GM18909 (cell line): Measurements from ENCODE around the gene ANGPTL2.
A peak's percentile ranks its signal among the peaks of the same experiment; 100 is the strongest.
"Not testable (repeated sequence)": the region's sequence is repeated elsewhere in the genome, so short reads cannot be mapped to it uniquely, and the experiment has no call there.

Experiments used
- ATAC-seq: cut with Tn5 transposase; IDR thresholded peaks from one replicate; pipeline ENCODE4 v1.9.1; 2021; ENCODE audit warnings: mild to moderate bottlenecking; ENCODE audit not compliant: unreplicated experiment, poor library complexity

Gene ANGPTL2

DNA sequence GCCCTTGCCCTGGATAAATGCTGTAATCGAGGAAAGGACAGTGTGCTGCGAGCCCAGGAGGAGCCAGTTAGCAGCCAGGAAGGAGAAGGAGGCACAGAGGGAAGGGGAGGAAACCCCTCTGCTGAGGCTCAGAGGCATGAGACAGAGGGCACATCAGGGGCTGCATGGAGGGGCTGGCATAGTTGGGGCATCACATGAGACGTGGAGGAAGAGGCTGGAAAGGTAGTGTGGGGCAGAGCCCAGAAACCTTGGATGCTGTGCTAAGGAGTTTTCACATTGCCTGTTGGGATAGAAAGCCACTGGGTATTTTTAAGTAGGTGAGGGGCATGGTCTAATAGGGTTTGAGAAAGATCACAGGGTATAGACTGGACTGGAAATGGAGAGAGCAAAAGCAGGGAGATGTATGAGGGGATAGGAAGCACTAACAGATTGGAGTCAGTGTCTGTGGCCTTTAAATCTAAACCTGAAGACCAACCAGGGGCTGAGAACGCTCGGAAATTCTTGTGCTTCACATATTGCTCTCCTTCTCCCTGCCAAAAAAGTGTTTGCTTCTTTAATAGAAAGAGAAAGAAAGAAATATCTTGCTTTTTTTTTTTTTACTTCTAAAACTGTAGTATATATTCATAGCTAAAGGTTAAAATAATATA is 33.0 kb upstream of the ANGPTL2 start:
- ATAC-seq, result no peak

DNA sequence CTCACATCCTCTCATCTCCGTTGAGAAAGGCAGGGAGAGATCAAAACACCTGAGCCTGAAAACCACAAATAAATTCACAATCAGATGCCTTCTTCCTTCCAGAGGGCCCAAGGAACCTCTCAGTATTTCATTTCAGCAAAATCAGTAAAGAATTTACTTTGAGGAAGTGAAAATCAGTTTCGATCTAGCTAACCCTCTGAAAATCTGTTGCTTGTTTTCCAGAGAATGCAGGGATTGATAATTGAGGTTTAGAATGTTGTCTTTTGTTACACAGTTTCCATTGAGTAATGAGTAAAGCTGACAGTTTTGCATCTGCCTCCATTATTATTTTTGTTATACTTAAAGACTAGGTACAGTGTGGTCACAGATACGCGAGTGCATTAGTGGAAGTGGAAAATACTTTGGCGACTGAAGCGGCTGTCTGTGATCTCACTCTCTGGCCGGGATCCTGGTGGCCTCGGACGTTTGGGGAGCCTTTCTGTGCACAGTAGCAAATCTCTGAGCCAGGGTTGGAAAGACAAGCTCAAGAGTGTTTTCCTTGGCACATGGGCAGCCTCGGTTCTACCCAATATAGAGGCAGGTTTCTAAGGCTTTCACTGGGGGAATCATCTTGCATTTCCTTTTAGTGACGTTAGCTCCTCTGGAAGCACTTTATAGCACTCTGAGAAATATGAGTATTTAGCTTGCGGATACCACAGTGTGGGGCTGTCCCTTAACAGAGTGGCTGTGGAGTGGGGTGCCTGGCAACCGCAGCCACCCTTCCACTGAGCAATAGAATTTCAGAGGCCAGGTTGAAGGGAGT is 32.2 kb upstream of the ANGPTL2 start:
- ATAC-seq, result peak; percentile 59

DNA sequence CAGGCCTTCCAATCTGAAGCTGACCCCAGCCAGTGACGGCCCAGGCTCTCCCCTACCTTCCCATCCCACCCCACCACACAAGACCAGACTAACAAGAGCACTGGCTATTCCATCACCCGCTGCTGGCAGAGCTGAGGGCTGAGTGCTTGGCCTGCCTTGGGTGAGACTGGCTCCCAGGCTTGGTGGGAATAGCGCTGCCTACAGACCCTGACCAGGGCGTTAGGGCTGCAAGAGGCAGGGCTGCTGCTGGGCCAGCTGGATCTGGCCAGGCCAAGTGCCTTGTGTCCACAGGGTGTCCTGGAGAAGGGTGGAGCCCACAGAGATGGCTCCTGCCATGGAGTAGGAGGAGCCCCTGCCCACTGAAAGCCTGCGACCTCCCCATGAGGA is 31.6 kb upstream of the ANGPTL2 start:
- peak; percentile 40 for ATAC-seq

DNA sequence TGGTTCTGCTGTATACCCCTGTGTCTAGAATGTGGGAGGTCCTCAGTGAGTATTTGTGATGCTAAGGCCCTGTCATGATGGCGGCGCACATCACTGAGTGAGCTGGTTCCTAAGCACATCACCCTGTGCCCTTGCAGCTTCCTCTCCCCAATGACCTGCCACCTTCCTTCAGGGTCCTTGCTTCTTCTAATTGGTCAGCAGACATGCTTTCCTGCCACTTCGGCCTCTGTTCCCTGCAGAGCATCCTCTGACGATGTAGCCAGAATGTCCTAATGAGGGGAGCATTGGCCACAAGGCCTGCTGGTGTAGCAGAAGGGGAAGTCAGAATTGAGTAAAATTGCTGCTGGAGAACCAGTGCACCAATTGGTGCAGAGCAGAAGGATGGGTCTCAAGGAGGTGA is 31.1 kb upstream of the ANGPTL2 start:
- no peak for ATAC-seq

DNA sequence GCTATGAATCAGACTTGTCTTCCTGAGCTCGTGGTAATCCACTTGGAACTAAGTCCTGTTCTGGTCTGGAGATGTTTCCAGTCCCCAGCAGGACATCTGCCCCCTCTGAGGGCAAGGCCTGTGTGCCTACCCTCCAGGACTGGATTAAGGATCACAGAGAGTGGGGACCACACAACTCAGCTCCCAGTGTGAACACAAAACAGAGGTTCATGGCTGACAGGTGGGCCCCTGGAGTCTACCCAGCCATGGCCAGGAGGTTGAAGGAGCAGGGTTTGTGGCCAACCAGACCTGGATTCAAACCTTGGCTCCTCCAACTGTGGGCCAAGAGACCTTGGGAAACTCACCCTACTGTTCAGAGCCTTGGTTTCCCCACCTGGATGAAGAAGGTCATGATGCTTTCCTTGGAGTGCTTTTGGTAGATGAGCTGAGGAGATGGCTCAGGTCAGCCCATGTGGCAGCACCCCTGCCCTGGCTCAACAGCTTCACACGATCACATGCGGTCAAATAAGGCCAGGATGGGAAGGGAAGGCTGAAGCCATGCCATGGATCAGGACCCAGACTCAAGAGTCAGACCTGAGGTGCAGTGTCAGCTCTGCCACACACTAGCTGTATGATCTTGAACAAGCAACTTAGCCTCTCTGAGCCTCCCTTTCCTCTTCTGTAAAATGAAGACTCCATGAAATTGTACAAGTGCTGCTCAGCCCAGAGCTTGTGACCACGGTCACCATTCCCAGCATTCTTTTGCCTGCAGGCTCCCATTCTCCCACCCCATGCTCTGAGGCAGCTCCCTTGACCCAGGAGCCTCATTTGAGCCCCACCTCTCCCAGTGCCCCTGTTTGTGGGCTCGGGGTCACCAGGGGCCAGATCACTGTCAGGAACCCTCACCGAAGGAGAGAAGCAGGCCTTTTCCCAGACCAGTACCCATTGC is 27.3 kb upstream of the ANGPTL2 start:
- no peak for ATAC-seq

DNA sequence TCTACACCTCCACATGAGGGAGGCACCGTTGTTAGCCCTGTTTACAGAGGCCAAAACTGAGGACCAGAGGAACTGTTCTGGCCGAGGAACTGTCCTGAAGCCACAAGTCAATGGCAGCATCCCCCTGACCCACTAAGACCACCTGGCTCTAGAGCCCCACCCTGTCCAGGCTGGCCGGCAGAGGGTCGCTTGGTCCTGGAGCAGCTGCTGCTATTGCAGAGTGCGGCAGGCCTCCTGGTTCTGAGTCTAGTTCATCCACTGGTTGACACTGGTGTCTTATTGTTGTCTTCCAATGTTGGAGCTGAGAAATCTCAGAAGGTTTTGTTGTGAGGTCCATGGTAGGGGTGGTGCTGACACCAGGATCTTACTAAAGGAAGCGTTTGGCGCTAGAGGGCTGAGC is 26.6 kb upstream of the ANGPTL2 start:
- no peak for ATAC-seq

DNA sequence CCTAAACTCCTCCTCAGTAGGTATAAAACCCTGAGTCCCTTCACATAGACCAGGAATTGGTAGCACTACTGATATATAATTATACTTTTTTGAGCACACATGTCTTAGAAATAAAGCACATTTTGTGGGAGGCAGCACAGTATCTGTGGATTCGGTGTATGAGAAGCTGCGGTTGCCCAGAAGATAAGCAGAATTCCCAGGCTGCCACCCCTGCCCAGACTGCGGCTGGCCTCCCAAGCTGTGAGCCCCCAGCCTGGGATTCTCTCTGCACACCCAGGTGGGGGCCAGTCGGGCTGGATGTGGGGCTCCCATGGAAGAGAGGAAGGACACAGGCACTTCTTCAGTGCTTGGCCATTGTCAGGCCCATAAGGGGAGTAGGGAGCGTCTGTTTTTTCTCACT is 25.6 kb upstream of the ANGPTL2 start:
- ATAC-seq, result no peak

DNA sequence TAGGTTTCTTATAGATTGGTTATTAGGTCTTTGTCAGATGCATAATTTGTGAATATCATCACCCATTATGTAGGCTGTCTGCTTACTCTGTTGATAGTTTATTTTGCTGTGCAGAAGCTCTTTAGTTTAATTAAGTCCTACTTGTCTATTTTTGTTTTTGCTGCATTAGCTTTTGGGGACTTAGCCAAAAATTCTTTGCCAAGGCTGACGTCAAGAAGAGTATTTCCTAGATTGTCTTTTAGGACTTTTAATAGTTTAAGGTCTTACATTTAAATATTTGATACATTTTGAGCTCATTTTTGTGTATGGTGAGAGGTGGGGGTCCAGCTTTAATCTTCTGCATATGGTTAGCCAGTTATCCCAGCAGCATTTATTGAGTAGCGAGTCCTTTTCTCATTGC is 24.8 kb upstream of the ANGPTL2 start:
- ATAC-seq, result no peak

DNA sequence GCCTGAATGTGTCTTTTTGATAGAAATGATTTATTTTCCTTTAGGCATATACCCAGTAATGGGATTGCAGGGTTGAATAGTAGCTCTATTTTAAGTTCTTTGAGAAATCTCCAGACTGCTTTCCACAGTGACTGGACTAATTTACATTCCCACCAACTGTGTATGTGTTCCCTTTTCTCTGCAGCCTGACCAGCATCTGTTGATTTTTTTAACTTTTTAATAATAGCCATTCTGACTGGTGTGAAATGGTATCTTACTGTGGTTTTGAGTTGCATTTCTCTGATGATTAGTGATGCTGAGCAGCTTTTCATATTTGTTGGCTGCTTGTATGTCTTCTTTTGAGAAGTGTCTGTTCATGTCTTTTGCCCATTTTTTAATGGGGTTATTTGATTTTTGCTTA is 24.4 kb upstream of the ANGPTL2 start:
- ATAC-seq, result not testable (repeated sequence)

DNA sequence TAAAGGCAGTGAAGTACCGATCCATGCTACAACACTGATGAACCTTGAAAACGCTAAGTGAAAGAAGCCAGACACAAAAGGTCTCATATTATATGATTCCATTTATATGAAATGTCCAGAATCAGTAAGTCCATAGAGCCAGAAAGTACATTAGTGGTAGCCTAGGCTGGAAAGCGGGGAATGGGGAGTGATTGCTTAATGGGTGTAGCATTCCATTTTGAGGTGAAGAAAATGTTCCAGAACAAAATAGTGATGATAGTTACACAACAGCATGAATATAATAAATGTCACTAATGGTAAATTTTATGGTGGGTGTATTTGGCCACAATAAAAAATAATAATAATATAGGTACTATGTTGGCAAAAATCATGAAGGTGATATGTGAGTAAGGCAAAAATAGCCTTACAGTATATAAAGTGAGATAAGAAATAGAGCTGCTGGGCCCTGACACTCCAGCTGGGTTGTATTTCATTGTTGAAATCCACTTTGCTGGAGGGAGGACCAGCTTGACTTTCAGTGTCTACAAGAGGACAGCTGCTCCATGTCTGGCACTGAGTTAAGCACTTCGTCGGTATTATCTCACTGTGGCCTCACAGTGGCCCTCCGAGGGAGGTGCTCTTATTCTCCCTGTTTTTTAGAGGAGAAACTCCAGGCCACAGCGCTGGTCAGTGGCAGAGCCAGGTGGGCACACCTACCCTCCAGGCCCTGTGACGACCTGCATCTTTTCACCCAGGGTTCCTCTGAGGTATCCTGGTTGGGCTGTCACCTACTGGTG is 22.4 kb upstream of the ANGPTL2 start:
- no peak for ATAC-seq

DNA sequence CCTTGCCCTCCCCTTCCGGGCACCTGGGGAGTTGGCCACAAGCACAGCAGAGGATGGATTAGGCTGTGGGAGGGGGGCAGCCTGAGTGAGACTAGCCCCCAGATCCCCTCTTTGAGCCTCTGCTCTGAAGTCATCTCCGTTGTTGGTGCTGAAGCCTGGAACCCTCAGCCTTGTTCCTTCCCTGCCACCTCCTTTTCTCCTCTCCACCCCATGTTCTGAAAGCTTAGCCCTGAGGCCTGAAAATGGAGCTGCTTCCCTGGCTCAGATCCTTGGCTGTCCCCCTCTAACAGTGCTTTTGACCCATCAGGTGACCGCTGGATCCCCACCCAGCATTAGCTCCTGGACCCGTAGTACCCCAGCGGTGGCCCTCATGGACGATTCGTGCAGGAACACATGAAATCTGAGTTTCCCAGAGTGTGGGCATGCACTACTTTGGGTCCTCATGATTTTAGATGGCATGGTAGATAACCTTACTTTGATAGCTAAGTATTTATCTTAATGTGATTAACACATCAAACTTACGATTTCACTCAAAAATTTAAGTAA is 21.6 kb upstream of the ANGPTL2 start:
- ATAC-seq, result no peak

DNA sequence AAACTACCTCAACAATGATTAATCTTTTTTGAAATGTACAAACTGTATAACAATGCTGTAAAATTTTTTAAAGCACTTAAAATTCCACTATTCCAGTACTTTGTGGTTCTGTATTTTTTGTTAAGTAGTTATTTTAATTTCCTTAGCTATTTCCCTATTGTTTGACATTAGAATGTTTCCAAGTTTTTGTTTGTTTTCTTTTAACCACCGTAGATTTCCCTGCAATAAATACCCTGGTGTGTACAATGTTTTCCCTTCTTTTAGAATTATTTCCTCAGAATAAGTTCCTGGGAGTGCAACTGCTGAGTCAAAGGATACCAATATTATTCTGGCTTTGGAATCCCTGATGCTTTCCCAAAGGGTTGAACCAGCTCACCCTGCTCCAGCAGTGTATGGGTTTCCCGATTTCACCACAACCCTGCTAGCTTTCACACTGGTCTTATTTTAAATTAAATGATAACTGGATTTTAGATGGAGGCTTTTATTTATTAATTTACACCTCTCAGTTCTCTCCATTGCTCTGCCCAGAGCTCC is 20.6 kb upstream of the ANGPTL2 start:
- ATAC-seq, result no peak

DNA sequence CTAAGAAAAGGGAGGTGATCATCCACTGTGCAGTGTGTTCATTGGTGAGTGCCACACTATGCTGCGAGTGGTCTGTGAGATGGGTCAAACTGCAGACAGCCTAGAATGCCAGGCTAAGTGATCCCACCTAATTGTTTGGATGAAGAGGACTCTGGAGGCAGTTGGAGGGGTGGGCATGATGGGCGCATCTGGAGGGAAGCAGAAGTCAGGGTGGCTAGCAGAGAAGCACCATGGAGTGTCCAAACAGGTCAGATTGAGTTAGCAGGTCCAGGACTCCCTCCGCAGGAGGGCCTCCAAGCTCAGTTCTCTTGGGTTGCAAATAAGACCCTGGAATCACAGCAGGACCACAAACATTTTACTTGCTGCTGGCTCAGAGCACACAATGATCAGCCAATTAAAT is 19.9 kb upstream of the ANGPTL2 start:
- ATAC-seq, result no peak

DNA sequence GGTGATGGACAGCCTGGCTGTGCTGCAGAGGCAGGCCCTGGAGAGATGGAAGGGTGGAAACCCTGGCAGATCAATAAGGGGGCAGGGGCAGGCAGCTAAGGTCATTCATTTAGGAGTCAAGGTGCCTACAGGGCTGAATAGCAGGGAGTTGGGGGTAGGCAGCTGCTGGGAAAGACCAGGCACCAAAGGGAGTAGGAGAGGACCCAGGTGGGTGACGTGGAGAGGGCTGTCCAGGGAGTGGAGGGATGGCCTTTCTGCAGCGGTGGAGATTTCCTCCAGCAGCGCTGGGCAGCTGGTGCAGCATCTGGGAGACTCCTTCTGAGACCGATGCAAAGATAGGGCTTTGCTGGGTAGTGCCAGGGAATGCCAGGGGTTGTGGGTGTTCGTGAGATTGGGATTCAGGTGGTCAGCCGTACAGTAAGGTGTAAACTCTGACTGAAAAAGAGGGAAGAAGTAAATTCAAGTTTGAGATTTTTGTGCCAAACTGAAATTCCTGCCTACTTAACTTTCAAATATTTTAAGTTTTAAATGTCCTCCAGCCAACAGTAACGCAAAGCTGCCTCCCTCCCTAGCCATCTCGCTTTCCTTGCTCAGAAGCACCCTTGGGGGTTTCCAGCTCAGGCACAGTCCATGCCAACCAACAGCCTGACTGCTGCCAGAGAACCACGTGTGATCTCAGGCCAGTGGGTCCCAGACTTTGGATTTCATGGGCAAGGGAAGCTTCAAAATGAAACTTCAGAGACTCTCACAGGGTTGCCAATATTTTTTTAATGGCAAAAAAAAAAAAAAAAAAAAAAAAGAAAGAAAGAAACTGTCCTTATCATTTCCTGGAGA is 18.6 kb upstream of the ANGPTL2 start:
- no peak for ATAC-seq

DNA sequence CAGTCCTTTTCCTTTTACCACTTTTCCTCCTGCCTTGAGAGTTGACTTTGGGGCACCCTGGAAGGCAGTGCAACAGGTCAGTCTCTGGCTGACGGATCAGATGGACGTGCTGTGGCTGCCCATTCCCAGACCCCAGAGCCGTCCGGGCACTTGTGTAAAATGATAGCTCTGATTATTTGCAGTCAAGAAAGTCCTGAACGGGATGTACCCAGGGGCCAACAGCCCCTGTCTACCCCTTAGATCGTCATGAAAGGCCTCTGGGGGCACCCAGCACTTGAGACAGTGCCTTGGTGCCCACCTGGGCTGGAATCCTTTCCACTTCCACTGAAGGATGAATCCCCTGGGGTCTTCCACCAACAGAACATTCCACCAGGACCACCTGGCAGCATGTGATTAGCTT is 17.7 kb upstream of the ANGPTL2 start:
- no peak for ATAC-seq

DNA sequence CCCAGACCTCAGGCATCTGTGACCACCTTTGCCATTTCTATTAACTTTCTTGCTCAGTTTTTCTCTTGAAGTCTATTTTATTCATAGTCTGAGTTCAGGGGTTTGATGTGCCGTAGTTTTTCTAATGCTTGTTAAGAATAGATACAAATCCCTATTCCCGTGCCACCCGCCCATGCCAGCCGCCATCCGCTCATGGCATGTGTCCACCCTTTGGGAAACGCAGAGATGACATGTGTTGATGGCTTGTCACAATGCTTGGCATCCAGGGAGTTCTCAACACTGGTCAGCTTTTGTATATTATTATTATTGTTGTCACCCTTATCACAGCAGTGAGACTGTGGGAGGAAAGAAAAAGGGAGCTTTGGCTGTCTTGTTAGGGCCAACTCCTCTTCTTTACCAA is 17.3 kb upstream of the ANGPTL2 start:
- no peak for ATAC-seq

DNA sequence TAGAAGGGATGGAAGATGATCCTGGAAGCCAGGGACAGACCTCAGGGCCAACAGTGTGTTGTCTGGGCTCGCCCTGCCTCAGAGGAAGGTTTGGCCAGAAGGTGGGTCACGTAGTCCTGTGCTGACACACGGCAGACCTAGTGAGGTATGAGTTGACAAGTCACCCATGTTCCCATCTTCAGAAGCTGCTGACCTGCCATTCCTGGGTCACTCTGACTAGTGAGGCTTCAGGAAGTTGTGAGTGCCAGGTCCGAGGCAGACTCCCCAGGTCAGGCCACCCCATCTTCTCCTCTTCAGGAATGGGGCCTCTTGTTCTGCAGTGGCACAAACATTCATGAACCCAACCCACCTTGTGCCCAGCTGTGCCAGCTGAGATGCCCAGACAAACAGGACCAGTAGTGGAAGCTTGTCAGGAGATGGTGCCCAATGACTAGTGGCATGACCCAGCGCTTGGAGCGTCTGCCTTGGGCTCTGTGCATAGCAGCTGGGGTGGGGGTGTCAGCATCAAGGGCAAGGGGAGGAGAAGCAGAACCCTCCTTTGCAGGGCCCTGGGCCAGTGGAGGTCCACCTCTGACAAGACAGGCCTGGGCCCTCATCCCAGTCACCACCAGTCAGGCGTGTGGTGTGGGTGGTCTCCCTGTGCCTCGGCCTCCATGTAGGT is 16.8 kb upstream of the ANGPTL2 start:
- ATAC-seq, result no peak

DNA sequence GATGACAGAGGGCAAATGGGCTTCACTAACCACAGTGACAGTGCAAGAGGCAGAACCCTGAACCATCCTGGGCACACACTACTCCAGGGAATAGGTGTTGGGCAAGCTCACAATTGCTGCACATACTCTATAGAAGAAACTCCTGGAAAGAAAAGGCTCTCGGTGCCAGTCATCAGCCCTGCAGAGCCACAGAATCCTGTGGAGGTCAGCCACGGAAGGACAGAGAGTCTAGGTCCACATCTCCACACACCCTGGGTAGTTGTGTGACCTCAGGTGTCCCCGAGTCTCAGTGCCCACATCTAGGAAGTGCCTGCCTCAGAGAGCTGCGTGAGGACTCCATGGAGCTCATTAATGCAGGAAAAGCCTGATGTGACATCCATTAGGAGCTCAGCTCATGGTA is 16.0 kb upstream of the ANGPTL2 start:
- no peak for ATAC-seq
